ENCODE data around the gene CYB5RL.

The CYB5RL gene

GRCh38 chr1:54239631-54240031, 39.8 kb upstream of the CYB5RL start:
- TF ChIP-seq EZH2phosphoT487 (conservative IDR thresholded peaks at IDR 0.05; ENCODE audit: low read length) (no peak), CTCF (IDR thresholded peaks at IDR 0.05; ENCODE audit: insufficient read depth, low read length, poor library complexity, severe bottlenecking) (no peak)
- Histone ChIP-seq H2AFZ (ENCODE audit: low read depth, low read length, severe bottlenecking) (no peak overlapping the region), H3K9me2 (replicated peaks; ENCODE audit: insufficient read depth, low read length) (no peaks in the 10 kb centered on the region), H3K27ac (ENCODE audit: low read depth, low read length) (no peak overlapping the region), H3K9ac (ENCODE audit: low read length) (no peak overlapping the region), H3K36me3 (ENCODE audit: low read length) (no peaks in the 10 kb centered on the region), H3K9me3 (ENCODE audit: insufficient read depth, low read length) (no peaks in the 10 kb centered on the region), H4K20me1 (ENCODE audit: low read depth, low read length) (no peaks in the 10 kb centered on the region), H3K4me2 (ENCODE audit: low read depth, low read length, poor library complexity, severe bottlenecking) (no peak overlapping the region), H3K4me3 (ENCODE audit: insufficient read depth, low read length, poor library complexity, severe bottlenecking) (no peak overlapping the region), H3F3A (ENCODE audit: insufficient read depth) (no peaks in the 10 kb centered on the region), H3K27me3 (ENCODE audit: low read length) (no peaks in the 10 kb centered on the region), H3K79me2 (ENCODE audit: insufficient read depth, low read length) (no peaks in the 10 kb centered on the region)

- H3K79me2 ChIP-seq (ENCODE audit: insufficient read depth, low read length) = no peaks in the 10 kb centered on the region
- H3K9ac ChIP-seq (ENCODE audit: low read length) = no peak overlapping the region
- no peaks in the 10 kb centered on the region for H3K36me3 ChIP-seq (ENCODE audit: low read length)
- TF ChIP-seq CTCF (IDR thresholded peaks at IDR 0.05; ENCODE audit: insufficient read depth, low read length, poor library complexity, severe bottlenecking) = no peak
- TF ChIP-seq EZH2phosphoT487 (conservative IDR thresholded peaks at IDR 0.05; ENCODE audit: low read length) = no peak
- H3K27me3 ChIP-seq (ENCODE audit: low read length) = no peaks in the 10 kb centered on the region
- H4K20me1 ChIP-seq (ENCODE audit: low read depth, low read length) = no peaks in the 10 kb centered on the region
- H2AFZ ChIP-seq (ENCODE audit: low read depth, low read length, severe bottlenecking) = no peak overlapping the region
- no peaks in the 10 kb centered on the region for H3K9me2 ChIP-seq (replicated peaks; ENCODE audit: insufficient read depth, low read length)
- no peak overlapping the region for H3K4me3 ChIP-seq (ENCODE audit: insufficient read depth, low read length, poor library complexity, severe bottlenecking)
- no peaks in the 10 kb centered on the region for H3K9me3 ChIP-seq (ENCODE audit: insufficient read depth, low read length)
- H3F3A ChIP-seq (ENCODE audit: insufficient read depth) = no peaks in the 10 kb centered on the region
- no peak overlapping the region for H3K27ac ChIP-seq (ENCODE audit: low read depth, low read length)
- no peak overlapping the region for H3K4me2 ChIP-seq (ENCODE audit: low read depth, low read length, poor library complexity, severe bottlenecking)
Observed at GRCh38 chr1:54239035-54239383, 39.2 kb upstream of the CYB5RL start.

- Histone ChIP-seq H3F3A (ENCODE audit: insufficient read depth) (no peaks in the 10 kb centered on the region), H3K27ac (ENCODE audit: low read depth, low read length) (no peak overlapping the region), H3K36me3 (ENCODE audit: low read length) (no peaks in the 10 kb centered on the region), H3K79me2 (ENCODE audit: insufficient read depth, low read length) (no peaks in the 10 kb centered on the region), H3K9me3 (ENCODE audit: insufficient read depth, low read length) (no peaks in the 10 kb centered on the region), H3K4me2 (ENCODE audit: low read depth, low read length, poor library complexity, severe bottlenecking) (no peak overlapping the region), H3K27me3 (ENCODE audit: low read length) (no peaks in the 10 kb centered on the region), H4K20me1 (ENCODE audit: low read depth, low read length) (no peaks in the 10 kb centered on the region), H2AFZ (ENCODE audit: low read depth, low read length, severe bottlenecking) (no peak overlapping the region), H3K9me2 (replicated peaks; ENCODE audit: insufficient read depth, low read length) (no peaks in the 10 kb centered on the region), H3K4me3 (ENCODE audit: insufficient read depth, low read length, poor library complexity, severe bottlenecking) (no peak overlapping the region), H3K9ac (ENCODE audit: low read length) (no peak overlapping the region)
- TF ChIP-seq CTCF (IDR thresholded peaks at IDR 0.05; ENCODE audit: insufficient read depth, low read length, poor library complexity, severe bottlenecking) (no peak), EZH2phosphoT487 (conservative IDR thresholded peaks at IDR 0.05; ENCODE audit: low read length) (no peak)
Observed at GRCh38 chr1:54238353-54239034, 38.7 kb upstream of the CYB5RL start.

Data from SU-DHL-6 (cell line).